ENCODE measurements around the gene MAPK7. TPM values are rescaled to one million over a fixed set of nuclear protein-coding genes. Genes with fewer than 3 reads are reported as not detected.
A peak's percentile ranks its signal among the peaks of the same experiment; 100 is the strongest.
"Not testable (repeated sequence)": the region's sequence is repeated elsewhere in the genome, so short reads cannot be mapped to it uniquely, and the experiment has no call there.

MAPK7 gene
- total and polyA plus RNA-seq, 2 experiments from 2014 or later, result 26.1 to 49.0 TPM

DNA sequence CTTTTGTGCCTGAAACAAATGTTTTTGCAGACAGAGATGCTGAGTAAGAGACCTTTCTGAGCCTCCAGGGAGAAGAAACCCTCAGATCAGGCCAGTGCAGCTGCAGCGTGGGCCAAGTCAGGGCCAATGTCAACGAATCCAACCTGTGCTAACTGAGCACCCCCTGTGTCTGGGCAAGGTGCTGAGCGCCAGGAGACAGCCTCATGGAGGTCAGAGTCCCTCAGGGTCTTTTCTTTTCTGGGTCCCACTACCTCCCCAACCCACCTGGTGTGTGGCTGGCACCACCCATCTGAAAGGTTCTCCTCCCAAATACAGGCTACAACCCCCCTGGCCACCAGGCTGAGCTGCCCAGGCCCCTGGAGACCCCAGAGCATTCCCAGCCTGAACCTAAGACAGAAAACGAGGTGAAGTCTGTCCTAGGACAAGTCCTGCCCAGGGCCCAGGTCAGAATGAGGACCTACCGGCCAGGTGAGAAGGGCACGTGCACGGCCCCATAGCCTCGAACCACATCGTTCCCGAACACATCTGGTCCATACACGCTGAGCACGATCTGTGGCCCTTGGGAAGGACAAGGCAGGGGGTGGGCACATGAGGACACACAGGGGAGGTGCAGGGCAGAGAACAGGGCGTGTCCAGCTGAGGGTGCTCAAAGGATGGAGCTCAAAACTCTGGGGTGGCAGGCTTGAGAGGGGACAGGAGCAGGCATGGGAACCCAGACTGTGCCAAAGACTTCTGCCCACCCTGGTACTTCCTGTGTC lies 30.8 kb upstream of the MAPK7 start:
- Histone ChIP-seq H4K20me1 (ENCODE audit: insufficient read depth, poor library complexity, severe bottlenecking) (no peaks in the 10 kb centered on the region), H3K79me2 (no peaks in the 10 kb centered on the region), H3K9me2 (replicated peaks; ENCODE audit: insufficient read depth) (no peaks in the 10 kb centered on the region), H2AFZ (no peak overlapping the region), H3K27ac (peak overlapping the region; percentile 79), H3K27me3 (no peaks in the 10 kb centered on the region), H3K4me1 (ENCODE audit: insufficient read depth) (peaks cover 38% of the 10 kb centered on the region), H3K4me3 (no peak overlapping the region), H3K9me3 (ENCODE audit: low read depth) (no peaks in the 10 kb centered on the region), H3K36me3 (replicated peaks; ENCODE audit: insufficient read depth, low read depth) (no peaks in the 10 kb centered on the region), H3K4me2 (no peak overlapping the region)
- WGBS (ENCODE audit: low lambda C conversion rate, missing lambda C conversion rate), result 89% methylated on average over 13 of the region's 13 CpGs
- DNase-seq (ENCODE audit: low spot score), result no peak
- TF ChIP-seq CTCF (IDR thresholded peaks at IDR 0.05; ENCODE audit: poor library complexity) (no peak), EZH2phosphoT487 (IDR thresholded peaks at IDR 0.05; ENCODE audit: low read depth, severe bottlenecking, unreplicated experiment) (no peak), EZH2 (IDR thresholded peaks at IDR 0.05; ENCODE audit: borderline replicate concordance) (no peak)

- H3K4me1 ChIP-seq (ENCODE audit: insufficient read depth), result peaks cover 36% of the 10 kb centered on the region
- 89% methylated on average over 9 of the region's 9 CpGs for WGBS (ENCODE audit: low lambda C conversion rate, missing lambda C conversion rate)
- no peaks in the 10 kb centered on the region for H3K79me2 ChIP-seq
- no peak overlapping the region for H2AFZ ChIP-seq
- no peak overlapping the region for H3K4me2 ChIP-seq
- no peak overlapping the region for H3K4me3 ChIP-seq
- H3K9me2 ChIP-seq (replicated peaks; ENCODE audit: insufficient read depth), result no peaks in the 10 kb centered on the region
- TF ChIP-seq CTCF (IDR thresholded peaks at IDR 0.05; ENCODE audit: poor library complexity), result no peak
- TF ChIP-seq EZH2 (IDR thresholded peaks at IDR 0.05; ENCODE audit: borderline replicate concordance), result no peak
- H3K27me3 ChIP-seq, result no peaks in the 10 kb centered on the region
- no peaks in the 10 kb centered on the region for H4K20me1 ChIP-seq (ENCODE audit: insufficient read depth, poor library complexity, severe bottlenecking)
- no peaks in the 10 kb centered on the region for H3K36me3 ChIP-seq (replicated peaks; ENCODE audit: insufficient read depth, low read depth)
- H3K9me3 ChIP-seq (ENCODE audit: low read depth), result no peaks in the 10 kb centered on the region
- no peak for DNase-seq (ENCODE audit: low spot score)
- peak overlapping the region; percentile 79 for H3K27ac ChIP-seq
These were observed 30.1 kb upstream of the MAPK7 start for GRCh38 chr17:19348081-19348650.

DNA sequence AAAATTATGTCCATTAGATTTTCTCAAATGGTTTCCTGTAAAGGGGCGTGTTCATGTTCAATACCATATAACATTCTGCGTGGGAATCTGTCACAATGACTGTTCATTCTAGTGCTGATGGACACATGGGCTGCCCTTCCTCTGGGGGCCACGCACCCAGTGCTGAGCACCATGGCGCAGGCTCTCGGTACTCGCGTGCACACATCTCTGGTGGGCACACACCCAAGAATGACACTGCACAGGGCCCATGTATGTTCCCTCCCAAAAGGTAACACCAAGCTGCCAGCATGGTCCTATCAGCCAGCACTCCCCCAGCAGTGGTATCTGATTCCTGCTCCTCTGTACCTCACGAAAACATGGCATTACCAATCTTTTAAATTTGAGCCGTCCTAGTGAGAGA lies 29.5 kb upstream of the MAPK7 start:
- Histone ChIP-seq H3K79me2 (no peaks in the 10 kb centered on the region), H3K36me3 (replicated peaks; ENCODE audit: insufficient read depth, low read depth) (no peaks in the 10 kb centered on the region), H3K4me3 (no peak overlapping the region), H3K27ac (no peak overlapping the region), H4K20me1 (ENCODE audit: insufficient read depth, poor library complexity, severe bottlenecking) (no peaks in the 10 kb centered on the region), H3K9me3 (ENCODE audit: low read depth) (no peaks in the 10 kb centered on the region), H3K4me1 (ENCODE audit: insufficient read depth) (peaks cover 36% of the 10 kb centered on the region), H3K4me2 (no peak overlapping the region), H3K9me2 (replicated peaks; ENCODE audit: insufficient read depth) (no peaks in the 10 kb centered on the region), H3K27me3 (no peaks in the 10 kb centered on the region), H2AFZ (no peak overlapping the region)
- 96% methylated on average over 9 of the region's 9 CpGs for WGBS (ENCODE audit: low lambda C conversion rate, missing lambda C conversion rate)
- TF ChIP-seq EZH2 (IDR thresholded peaks at IDR 0.05; ENCODE audit: borderline replicate concordance), result no peak
- TF ChIP-seq CTCF (IDR thresholded peaks at IDR 0.05; ENCODE audit: poor library complexity), result no peak
- TF ChIP-seq EZH2phosphoT487 (IDR thresholded peaks at IDR 0.05; ENCODE audit: low read depth, severe bottlenecking, unreplicated experiment), result no peak
- no peak for DNase-seq (ENCODE audit: low spot score)

DNA sequence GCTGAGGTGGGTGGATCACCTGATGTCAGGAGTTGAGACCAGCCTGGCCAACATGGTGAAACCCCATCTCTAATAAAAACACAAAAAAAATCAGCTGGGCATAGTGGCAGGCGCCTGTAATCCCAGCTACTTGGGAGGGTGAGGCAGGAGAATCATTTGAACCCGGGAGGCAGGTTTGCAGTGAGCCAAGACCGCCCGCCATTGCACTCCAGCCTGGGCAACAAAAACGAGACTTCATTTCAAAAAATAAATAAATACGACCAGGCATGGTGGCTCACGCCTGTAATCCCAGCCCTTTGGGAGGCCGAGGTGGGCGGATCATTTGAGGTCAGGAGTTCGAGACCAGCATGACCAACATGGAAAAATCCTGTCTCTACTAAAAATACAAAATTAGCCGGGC lies 24.9 kb upstream of the MAPK7 start:
- not testable (repeated sequence) for H3K27ac ChIP-seq; H3K4me2 ChIP-seq; H3K4me3 ChIP-seq; H2AFZ ChIP-seq; H3K79me2 ChIP-seq; H3K27me3 ChIP-seq; H3K4me1 ChIP-seq (ENCODE audit: insufficient read depth); H3K9me3 ChIP-seq (ENCODE audit: low read depth); H3K9me2 ChIP-seq (replicated peaks; ENCODE audit: insufficient read depth); DNase-seq (ENCODE audit: low spot score); H4K20me1 ChIP-seq (ENCODE audit: insufficient read depth, poor library complexity, severe bottlenecking); H3K36me3 ChIP-seq (replicated peaks; ENCODE audit: insufficient read depth, low read depth)
- 100% methylated on average over 11 of the region's 11 CpGs for WGBS (ENCODE audit: low lambda C conversion rate, missing lambda C conversion rate)
